GM20000 (cell line): ENCODE measurements around the gene PPFIA1.
A peak's percentile ranks its signal among the peaks of the same experiment; 100 is the strongest.

Source experiments
- DNase-seq: peaks from one replicate; pipeline ENCODE4 v3.0.0; 2012; ENCODE audit warnings: low spot score
- TF ChIP-seq, protein P1 (sequence below): IDR thresholded peaks from 2 replicates; pipeline ENCODE4 v1.5.1; 2012; ENCODE audit warnings: mild to moderate bottlenecking, control low read depth; ENCODE audit errors: extremely low read depth, missing control alignments

PPFIA1 gene

DNA sequence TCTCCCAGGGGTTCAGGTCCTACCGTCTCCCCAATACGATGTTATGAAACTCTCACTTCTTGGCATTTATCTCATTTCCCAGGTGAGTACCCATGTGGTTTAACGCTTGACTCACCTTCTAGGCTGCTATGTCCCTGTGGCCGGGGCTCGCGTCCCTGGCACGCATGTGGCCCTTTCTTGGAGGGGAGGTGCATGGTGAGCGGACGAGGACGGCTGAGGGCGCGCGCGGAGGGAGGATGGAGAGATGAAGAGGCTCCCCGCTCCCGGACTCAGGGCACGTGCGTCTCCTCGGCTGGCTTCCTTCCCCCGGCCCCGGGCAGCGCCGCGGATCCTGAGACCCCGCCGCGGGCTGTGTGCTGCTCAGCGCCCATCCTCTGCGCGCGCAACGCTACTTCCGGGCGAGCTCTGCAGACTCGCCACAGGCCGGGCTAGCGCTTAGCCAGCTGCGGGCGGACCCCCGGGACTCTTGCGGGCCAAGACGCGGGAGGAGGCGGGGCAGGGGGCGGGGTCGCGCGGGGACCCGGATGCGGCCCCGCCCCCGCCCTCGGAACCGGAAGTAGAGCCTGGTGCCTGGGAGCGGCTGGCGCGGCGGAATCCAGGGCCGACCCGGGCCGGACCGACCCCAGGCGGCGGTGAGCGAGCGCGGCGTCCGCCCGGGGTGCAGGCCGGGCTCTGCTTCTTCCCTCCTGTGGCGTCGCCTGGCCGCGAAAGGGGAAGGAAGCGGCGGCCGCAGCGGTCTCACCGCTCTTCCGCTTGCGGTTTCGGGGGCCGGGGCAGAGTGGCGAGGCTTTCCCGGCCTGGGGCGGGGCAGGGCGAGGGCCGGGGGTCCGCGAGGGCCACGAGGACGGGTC, 127.7 kb downstream of the PPFIA1 start, which contains the start of gene CTTN:
TSS of gene CTTN (plus strand) at position 547 of the 851 bp plus-strand sequence. CDS start 8,769 bp downstream, outside the sequence.
- TF ChIP-seq, protein P1, sequence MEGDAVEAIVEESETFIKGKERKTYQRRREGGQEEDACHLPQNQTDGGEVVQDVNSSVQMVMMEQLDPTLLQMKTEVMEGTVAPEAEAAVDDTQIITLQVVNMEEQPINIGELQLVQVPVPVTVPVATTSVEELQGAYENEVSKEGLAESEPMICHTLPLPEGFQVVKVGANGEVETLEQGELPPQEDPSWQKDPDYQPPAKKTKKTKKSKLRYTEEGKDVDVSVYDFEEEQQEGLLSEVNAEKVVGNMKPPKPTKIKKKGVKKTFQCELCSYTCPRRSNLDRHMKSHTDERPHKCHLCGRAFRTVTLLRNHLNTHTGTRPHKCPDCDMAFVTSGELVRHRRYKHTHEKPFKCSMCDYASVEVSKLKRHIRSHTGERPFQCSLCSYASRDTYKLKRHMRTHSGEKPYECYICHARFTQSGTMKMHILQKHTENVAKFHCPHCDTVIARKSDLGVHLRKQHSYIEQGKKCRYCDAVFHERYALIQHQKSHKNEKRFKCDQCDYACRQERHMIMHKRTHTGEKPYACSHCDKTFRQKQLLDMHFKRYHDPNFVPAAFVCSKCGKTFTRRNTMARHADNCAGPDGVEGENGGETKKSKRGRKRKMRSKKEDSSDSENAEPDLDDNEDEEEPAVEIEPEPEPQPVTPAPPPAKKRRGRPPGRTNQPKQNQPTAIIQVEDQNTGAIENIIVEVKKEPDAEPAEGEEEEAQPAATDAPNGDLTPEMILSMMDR, result no peak
- peak; percentile 92 for DNase-seq

DNA sequence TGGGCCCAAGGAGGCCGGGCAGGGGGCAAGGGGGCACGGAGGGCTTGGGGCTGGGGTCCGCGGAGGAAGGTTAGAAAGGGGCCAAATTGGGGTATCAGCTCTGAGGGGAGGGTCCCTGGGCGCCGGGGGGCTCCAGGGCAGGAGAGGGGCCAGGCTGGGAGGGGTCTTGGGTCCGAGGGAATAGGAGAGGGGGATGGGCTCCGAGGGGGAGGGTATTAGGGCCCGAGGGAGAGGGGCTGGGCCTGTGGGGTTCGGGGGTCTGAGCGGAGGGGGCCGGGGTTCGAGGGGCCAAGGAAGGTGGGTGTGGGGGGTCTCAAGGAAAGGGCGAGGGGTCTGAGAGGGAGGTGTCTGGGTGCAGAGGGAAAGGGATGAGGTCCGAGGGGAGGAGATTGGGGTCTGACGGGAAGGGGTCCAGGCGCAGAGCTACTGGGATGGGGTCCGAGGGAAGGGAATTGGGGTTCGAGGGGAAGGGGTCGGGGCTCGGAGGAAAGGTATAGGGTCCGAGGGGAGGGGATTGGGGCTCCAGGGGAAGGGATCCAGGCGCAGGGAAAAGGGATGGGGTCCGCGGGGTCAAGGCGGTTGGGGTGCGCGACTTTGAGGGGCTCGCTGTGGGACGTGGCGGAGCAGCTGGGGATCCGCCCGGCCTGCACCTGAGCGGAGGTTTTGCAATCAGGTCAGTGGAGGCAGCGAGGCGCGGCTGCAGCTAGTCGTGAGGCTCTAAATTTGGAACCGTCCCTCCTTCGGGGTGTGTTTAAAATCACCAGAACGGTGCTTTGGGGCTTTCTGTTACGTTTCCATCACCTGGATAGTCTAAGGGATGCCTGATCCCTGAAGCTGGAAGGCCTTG, 128.6 kb downstream of the PPFIA1 start:
- DNase-seq, result peak; percentile 75

DNA sequence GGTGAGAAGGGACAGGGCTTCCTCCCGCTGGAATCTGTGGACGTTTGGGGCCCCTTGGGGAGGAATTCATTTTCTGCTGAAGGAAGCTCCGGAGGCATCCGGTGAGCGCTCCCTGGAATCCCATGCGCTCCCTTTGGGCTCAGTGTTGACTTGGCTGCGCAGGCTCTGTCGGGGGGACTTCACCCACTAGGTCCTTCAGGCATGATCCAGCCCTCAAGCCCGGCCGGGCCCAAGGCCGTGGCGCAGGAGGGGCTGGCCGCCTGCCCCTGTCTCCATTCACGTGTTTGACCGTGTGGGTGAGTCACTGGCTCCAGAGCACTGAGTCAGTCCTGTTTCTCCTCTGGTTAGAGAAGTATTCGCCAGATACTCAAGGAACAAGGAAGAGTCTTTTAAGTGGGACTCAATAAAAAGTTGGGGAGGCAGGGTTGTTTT, 129.2 kb downstream of the PPFIA1 start:
- TF ChIP-seq, protein P1, result no peak
- DNase-seq, result no peak

More for the DNA sequence above, 128.6 kb downstream of the PPFIA1 start:
- TF ChIP-seq, protein P1, result no peak

DNA sequence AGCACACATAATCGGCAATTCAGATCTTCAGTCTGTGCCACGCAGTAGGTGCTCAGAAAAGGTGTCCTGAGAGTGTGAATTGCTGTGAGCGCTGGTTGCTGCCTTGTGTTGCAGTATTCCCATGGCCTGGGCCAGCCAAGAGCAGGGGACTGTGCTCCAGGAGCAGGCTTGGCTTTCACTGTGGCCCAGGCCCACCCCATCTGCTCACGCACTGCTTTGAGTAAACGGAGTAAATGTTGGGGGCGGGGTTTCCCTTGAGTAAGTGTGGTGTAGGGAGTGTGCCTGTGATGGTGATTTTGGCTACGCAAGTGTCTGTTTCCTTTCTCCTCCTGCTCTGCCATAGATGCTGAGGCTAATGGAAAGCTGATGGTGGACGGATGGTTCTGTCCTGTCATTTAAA, 130.2 kb downstream of the PPFIA1 start:
- no peak for DNase-seq
- TF ChIP-seq, protein P1, result no peak

DNA sequence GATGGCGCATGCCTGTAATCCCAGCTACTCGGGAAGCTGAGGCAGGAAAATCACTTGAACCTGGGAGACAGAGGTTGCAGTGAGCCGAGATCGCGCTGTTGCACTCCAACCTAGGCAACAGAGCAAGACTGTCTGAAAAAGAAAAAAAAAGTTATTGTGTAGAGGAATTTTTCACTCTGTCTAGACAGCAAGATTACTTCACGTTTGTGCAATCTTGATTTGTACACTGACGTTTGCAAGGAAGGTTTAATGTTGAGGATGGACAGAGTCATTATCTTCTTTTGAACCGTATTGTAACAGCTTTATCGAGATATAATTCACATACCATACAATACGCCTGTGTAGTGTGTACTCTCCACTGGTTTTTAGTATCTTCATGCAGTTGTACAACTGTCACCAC, 131.5 kb downstream of the PPFIA1 start:
- TF ChIP-seq, protein P1, result no peak
- DNase-seq, result no peak

DNA sequence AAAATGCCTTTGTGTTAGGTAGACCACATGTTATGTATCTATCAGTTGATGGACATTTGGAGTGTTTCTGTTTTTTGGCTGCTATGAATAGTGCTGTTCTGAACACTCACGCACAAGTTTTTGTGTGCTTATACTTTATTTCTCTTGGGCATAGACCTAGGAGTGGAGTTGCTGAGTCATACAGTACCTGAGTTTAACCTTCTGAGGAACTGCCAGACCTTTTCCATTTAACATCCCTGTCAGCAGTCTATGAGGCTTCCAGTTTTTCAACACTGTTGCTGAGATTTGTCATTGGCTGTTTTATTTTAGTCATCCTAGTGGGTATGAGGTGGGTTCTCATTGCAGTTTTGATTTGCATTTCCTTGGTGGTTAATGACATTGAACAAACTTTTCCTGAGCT, 132.2 kb downstream of the PPFIA1 start:
- TF ChIP-seq, protein P1, result no peak
- DNase-seq, result no peak

DNA sequence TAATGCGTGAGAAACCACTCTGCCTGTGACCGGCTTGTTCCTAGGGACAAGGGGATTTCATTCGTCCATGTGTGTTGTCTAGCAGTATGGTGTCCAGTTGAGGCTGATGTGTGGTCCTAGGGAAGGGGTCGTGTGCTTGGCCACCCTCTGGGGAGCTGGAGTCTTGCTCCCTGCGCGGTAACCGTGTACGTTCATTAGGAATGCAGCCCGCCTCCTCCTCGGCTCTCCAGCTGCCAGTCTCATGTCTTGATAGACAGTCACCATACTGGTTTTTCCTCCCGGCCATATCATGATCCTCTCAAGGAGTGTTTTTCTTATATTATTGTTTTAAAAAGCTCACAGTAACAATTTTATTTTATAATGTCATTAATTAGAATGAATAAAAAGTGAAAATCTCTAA, 133.8 kb downstream of the PPFIA1 start:
- TF ChIP-seq, protein P1, result no peak
- DNase-seq, result no peak
